Stimulated activated CD8-positive, alpha-beta memory T cell treated with anti-CD3 and anti-CD28 coated beads, Interleukin-7, amount 100 ng/mL, for 4 hours (primary cell): ENCODE results near the gene CXCL5.
"Not testable (repeated sequence)": the region's sequence is repeated elsewhere in the genome, so short reads cannot be mapped to it uniquely, and the experiment has no call there.

ENCODE experiments used
- DNase-seq, 2 donors: peaks; one replicate each; pipeline ENCODE4 v3.0.0-alpha.2; 2020; ENCODE audit warnings: low read depth in 2 of 2

Gene CXCL5

DNA sequence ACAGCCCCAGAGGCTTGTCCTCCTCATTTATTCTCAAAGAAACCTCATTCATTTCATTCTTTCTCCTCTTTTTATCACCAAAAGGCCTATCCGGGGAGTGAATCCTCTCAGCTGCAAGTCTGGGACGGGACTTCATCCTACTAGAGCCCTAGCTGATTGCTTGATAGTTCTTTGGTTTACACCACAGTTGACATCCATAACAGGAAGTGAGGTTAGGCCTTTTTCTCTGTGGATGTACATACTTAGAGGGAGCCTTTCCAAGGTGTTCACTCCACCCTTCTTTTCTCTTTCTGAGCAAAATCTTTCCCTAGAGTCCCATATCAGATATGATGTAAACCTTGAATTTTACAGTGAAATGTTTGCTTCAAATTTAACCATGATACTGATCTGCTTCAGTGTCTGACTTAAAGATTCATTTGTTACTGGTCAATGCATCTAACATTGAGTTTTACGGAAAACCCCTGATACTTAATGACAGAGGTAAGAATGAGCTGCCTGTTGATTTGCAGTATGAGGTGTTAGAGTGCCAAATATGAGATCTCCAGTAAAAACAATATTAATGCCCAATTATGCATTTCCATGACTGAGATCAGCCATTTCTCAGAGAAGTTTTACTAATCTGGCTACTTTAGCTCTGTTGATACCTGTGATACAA, 16.8 kb upstream of the CXCL5 start:
- DNase-seq: no peak

GRCh38 chr4:74014332-74014731, 15.9 kb upstream of the CXCL5 start:
- no peak for DNase-seq

- DNase-seq: no peak
Observed at GRCh38 chr4:74013264-74013663, 14.8 kb upstream of the CXCL5 start.

- no peak for DNase-seq
Observed at GRCh38 chr4:74012130-74012529, 13.7 kb upstream of the CXCL5 start.

DNA sequence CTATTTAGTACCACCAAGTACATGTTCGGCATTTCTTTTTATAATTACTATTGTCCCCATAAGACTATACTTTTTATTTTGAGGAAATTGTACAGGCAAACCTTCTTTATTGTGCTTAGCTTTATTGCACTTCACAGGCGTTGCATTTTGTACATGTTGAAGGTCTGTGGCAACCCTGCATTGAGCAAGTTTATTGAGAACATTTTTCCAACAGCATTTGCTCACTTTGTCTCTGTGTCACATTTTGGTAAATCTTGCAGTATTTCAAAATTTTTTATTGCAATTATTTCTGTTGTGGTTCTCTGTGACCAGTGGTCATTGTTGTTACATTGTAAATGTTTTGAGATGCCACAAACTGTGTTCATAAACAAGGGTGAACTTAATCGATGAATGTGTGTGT, 10.8 kb upstream of the CXCL5 start:
- no peak for DNase-seq

DNA sequence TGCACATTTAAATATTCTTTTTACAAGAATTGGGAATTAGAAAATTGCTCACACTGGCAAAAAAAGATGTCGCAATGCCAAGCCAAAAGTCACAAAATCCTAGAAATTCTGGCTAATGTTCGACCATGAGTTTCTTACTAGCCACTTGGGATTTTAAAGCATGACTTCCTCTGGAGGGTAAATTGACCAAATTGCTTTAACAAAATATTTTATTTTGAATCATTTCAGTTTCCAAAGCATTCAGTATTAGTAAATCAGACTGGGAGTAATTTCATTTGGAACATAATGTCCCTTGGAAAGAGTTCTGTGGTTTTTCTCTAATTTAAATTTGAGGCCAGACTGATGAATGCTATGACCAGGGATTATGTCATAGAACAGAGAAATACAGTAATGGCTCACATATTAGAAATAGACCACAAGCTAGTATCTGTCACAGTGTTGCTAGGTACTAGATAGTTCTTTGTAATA, 7.6 kb upstream of the CXCL5 start:
- DNase-seq: no peak

GRCh38 chr4:74005528-74005927, 7.1 kb upstream of the CXCL5 start:
- DNase-seq: no peak

- no peak for DNase-seq
Observed at GRCh38 chr4:74004668-74005067, 6.2 kb upstream of the CXCL5 start.

- no peak for DNase-seq
Observed at GRCh38 chr4:74000301-74000700, 1.8 kb upstream of the CXCL5 start.

DNA sequence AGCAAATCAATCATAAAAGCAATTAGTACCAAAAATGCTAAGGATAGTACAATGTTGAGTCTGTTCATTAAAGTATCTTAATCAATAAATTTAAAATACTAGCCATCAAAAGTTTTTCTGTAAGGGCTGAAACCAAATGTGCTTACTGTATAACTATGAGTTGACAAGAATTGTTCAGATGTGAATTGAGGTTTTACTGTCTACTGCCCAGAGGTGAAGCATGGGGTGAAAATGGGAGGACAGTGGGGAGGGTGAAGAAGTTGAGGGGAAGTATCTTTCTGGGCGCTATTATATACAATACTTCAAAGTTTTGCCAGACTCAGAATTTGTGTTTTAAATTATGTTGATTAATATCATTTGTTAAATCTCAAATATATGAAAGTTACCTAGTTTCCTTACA, 6.4 kb downstream of the CXCL5 start:
- DNase-seq: no peak

DNA sequence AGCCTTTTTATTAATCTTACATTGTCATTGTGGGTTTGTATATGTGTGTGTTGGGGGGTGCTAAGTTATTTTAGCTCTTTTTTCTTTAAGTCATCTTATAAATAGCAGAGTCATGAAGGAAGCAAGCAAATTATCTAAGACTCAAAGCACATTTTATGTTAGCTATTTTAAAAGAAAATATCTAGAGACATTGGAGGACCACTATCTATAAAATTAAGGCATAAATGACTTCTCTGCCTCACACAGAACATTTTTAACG, 6.8 kb downstream of the CXCL5 start:
- DNase-seq: no peak

DNA sequence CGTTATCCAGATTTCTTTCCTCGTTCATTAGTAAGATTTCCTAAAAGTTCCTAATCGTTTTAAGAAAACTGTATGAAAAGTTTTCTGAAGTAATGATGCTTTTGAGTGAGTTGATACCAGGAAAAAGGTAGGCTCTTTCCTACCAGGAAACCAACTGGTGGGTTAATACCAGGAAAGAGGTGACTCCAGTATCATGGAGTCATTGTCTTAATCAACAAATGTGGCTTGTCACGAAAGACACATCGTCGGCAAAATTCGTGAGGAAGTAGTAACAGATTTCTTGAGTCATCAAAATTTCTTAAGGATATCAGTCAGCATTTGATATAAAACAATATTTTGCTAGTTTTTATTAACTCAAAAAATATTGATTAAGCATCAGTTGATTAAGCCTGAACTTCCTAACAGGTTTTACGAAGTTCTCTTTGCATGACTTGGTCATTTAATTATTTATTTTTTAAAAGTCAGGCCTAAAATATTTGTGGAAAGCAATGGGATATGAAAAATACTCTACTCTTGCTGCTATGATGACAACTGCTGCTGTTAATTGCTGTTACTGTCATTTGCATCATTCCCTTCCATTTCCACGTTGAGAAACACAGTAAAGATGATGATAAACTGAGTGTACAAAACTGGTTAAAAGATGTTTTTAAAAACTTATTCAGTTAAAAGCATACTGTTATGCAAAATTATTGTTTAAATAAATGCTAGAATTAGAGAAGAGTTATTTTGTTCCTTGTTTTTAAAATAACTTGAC, 7.3 kb downstream of the CXCL5 start:
- DNase-seq: no peak

- DNase-seq: no peak
Observed at GRCh38 chr4:73989928-73990327, 8.5 kb downstream of the CXCL5 start.

DNA sequence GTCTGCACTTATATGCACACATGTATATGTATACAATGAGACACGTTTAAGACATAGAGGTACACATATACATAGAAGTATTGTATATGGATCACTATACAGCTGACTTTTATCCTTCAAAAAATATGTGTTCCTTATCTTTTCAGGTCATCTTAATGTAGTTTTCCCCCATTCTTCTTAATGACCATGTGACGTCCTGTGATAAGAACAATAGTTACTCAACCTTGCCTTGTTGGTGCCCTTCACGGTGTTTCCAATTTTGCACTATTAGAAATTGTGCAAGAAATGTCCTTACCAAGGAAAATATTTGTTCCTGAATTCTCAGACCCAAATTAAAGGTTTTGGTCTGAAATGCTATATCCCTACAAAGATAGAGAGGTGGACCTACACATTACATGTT, 9.4 kb downstream of the CXCL5 start:
- DNase-seq: no peak

DNA sequence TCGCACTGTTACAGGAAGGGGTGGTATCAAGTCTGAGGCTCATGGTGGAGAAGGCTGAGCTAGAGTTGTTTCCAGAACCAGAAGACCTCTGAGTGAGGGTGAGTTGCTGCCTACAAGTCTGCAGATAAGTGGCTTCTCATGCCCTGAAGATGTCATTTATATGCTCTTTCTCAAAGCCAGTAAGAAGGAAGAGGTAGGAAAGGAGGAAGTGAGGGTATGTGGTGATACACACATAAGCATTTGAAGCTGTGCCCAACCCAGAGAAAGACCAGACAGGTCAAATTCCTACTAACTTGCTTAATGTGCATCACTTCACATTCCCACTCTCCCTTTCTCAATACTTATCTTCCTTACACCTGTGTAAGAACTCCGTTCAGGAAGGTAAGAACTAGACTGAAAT, 10.4 kb downstream of the CXCL5 start, which contains the start of gene PPBP:
Gene PPBP, minus strand, starts transcription at position 130 of the 400 bp plus-strand sequence. Its CDS starts 87 bp downstream, at position 43.
- no peak for DNase-seq

GRCh38 chr4:73985528-73985852, 13.0 kb downstream of the CXCL5 start:
- no peak for DNase-seq

GRCh38 chr4:73984736-73985527, 13.5 kb downstream of the CXCL5 start:
- no peak for DNase-seq

DNA sequence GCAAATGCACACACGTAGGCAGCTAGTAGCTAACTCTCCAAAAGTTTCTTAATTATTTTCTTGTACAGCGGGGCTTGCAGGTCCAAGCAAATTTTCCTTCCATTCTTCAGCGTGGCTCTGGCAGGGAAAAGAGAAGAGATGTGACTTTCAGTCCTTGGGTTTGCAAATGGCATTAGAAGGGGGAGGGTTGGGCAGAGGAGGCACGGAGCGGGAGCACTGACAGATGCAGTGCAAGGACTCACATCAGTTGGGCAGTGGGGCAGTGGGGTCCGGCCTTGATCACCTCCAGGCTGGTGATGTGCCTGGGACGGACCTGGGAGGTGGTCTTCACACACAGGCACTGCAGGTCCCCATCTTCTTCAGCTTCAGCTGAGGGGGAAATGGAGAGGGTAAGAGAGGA, 17.3 kb downstream of the CXCL5 start:
- not testable (repeated sequence) for DNase-seq

- no peak for DNase-seq
Observed at GRCh38 chr4:73979407-73979957, 19.0 kb downstream of the CXCL5 start.

DNA sequence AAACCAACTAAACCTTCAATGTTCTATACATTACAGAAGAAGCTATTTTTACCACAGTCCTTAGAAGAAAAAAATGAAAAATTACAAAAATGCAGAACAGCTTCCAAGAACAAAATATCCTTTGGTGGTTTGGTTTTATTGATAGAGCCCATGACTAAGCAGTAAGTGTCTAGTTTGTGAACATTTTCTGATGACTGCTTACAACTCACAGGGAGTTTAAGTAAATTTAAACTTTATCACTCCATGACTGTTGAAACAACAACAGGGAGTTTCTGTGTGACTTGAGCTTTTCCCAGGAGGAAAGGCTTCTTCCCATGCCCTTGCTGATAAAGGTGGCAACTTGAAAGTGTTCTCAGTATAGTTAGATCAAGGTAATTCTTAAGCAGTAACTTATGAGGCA, 19.6 kb downstream of the CXCL5 start:
- DNase-seq: no peak

- DNase-seq: no peak
Observed at GRCh38 chr4:73976716-73977115, 21.8 kb downstream of the CXCL5 start.

DNA sequence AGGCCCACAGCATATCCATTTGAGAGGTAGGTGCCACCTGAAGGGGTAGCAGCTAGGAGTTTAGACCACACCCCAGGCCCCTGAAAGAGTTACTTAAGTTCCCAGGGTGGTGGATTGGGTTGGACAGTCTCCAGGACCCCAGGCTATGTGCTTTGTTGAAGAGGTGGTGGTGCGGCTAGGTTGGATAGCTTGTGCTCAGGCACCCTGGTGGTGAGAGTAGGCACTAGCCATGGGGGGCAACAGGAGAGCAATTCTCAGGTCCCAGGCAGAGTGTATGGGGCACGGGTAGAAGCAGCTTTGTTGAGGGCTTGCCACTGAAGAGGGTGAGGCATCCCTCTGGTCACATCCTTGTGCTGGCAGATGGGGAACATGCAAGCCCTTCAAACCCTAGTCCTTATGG, 22.3 kb downstream of the CXCL5 start:
- no peak for DNase-seq

- DNase-seq: no peak
Observed at GRCh38 chr4:73974352-73974751, 24.1 kb downstream of the CXCL5 start.
